ENCODE data around the gene CCM2L. TPM values are rescaled to one million over a fixed set of nuclear protein-coding genes. Genes with fewer than 3 reads are reported as not detected.

CCM2L gene
- total and polyA plus RNA-seq, 4 donors = 6.6 to 12.8 (median 11.7) TPM

DNA sequence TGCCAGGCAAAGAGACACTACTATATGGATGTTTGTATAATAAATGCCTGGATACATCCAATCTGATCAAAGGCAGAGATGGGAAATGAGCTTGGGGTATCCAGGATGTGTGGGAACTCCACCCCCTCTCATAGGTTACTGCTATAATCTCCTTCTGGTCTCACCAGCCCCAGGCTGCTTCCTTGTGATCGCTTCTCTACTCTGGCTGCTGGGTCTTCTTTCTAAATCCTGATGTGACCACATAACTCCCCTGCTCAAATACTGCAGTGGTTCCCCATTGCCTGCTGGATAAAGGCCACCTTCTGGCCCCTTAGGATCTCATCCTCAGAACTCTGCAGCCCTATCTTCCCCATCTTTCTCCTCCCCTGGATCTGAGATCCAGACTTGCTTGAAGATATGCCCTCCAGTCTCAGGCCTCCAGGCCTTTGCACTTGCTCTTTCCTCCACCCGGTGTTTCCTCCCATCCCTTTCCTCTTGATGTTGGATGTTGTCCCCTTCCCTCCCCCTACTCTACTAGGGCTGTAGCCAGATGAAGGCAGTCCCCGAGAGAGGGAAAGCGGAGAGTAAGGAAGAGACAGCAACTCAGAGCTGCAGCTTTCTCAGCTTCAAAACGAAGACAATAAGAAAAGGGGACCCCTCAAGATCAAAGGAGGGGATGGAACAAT is 43.1 kb upstream of the CCM2L start:
- 9 to 10% methylated on average over 5 of the region's 5 CpGs for WGBS, 2 donors
- H3K27ac ChIP-seq (ENCODE audit: low read depth in 1 of 2, low read length in 1 of 2) = no peak overlapping the region
- no peak overlapping the region for H3K9ac ChIP-seq (ENCODE audit: insufficient read depth in 1 of 2, low read length in 2 of 2)
- H3K4me3 ChIP-seq = no peak overlapping the region
- peaks cover 0 to 6% (median 0%) of the 10 kb centered on the region in 5 donors for H3K4me1 ChIP-seq (ENCODE audit: control insufficient read depth in 5 of 5, insufficient read depth in 5 of 5, low read length in 5 of 5)
- peaks cover 3 to 17% (median 8%) of the 10 kb centered on the region in 3 donors for H3K27me3 ChIP-seq (ENCODE audit: control insufficient read depth in 3 of 3, insufficient read depth in 3 of 3, low read length in 2 of 3)
- TF ChIP-seq, protein P1, sequence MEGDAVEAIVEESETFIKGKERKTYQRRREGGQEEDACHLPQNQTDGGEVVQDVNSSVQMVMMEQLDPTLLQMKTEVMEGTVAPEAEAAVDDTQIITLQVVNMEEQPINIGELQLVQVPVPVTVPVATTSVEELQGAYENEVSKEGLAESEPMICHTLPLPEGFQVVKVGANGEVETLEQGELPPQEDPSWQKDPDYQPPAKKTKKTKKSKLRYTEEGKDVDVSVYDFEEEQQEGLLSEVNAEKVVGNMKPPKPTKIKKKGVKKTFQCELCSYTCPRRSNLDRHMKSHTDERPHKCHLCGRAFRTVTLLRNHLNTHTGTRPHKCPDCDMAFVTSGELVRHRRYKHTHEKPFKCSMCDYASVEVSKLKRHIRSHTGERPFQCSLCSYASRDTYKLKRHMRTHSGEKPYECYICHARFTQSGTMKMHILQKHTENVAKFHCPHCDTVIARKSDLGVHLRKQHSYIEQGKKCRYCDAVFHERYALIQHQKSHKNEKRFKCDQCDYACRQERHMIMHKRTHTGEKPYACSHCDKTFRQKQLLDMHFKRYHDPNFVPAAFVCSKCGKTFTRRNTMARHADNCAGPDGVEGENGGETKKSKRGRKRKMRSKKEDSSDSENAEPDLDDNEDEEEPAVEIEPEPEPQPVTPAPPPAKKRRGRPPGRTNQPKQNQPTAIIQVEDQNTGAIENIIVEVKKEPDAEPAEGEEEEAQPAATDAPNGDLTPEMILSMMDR (IDR thresholded peaks at IDR 0.05; ENCODE audit: control extremely low read depth, extremely low read depth) = no peak
- peaks cover 0 to 2% (median 0%) of the 10 kb centered on the region in 4 donors for H3K9me3 ChIP-seq (ENCODE audit: control insufficient read depth in 4 of 4, insufficient read depth in 3 of 4, low read length in 3 of 4)
- H3K36me3 ChIP-seq (ENCODE audit: control insufficient read depth in 4 of 4, insufficient read depth in 4 of 4, low read length in 4 of 4) = no peaks in the 10 kb centered on the region
- no peak for ATAC-seq (ENCODE audit: insufficient read depth, low FRiP score)
- no peak for DNase-seq

DNA sequence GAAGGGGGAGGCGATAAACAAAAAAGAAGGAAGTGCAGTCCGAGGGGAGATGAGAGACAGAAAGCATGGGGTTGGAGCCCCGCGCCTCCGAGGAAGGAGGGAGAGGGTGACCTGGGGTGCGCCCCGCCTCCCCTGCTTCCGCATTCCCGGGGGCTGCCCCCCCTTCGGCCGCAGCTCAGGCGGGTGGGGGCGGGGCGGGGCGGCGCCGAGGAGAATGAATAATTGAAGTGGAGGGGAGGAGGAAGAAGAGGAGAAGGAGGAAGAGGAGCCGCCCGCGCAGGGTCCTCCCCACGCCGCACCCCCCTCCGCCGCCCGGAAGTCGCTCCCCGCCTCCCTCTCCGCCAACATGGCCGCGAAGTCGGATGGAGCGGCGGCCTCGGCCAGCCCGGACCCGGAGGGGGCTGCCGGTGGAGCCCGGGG is 42.4 kb upstream of the CCM2L start, which contains the start of gene XKR7:
XKR7 (plus strand) TSS at position 322 of the 420 bp plus-strand sequence; CDS start at position 347, 25 bp downstream.
- peak within 1 kb of the TSS; percentile 26 for H3K4me3 ChIP-seq
- H3K9me3 ChIP-seq (ENCODE audit: control insufficient read depth in 4 of 4, insufficient read depth in 3 of 4, low read length in 3 of 4) = peaks cover 0 to 2% (median 0%) of the 10 kb centered on the region in 4 donors
- no peak for DNase-seq
- H3K27ac ChIP-seq (ENCODE audit: low read depth in 1 of 2, low read length in 1 of 2) = no peak within 1 kb of the TSS
- peaks cover 3 to 17% (median 8%) of the 10 kb centered on the region in 3 donors for H3K27me3 ChIP-seq (ENCODE audit: control insufficient read depth in 3 of 3, insufficient read depth in 3 of 3, low read length in 2 of 3)
- TF ChIP-seq, protein P1 (IDR thresholded peaks at IDR 0.05; ENCODE audit: control extremely low read depth, extremely low read depth) = no peak
- H3K4me1 ChIP-seq (ENCODE audit: control insufficient read depth in 5 of 5, insufficient read depth in 5 of 5, low read length in 5 of 5) = peaks cover 0 to 6% (median 0%) of the 10 kb centered on the region in 5 donors
- no peak within 1 kb of the TSS for H3K9ac ChIP-seq (ENCODE audit: insufficient read depth in 1 of 2, low read length in 2 of 2)
- H3K36me3 ChIP-seq (ENCODE audit: control insufficient read depth in 4 of 4, insufficient read depth in 4 of 4, low read length in 4 of 4) = no peaks in the 10 kb centered on the region
- ATAC-seq (ENCODE audit: insufficient read depth, low FRiP score) = no peak
- 0 to 2% methylated on average over 20 to 38 of the region's 38 CpGs for WGBS, 2 donors

DNA sequence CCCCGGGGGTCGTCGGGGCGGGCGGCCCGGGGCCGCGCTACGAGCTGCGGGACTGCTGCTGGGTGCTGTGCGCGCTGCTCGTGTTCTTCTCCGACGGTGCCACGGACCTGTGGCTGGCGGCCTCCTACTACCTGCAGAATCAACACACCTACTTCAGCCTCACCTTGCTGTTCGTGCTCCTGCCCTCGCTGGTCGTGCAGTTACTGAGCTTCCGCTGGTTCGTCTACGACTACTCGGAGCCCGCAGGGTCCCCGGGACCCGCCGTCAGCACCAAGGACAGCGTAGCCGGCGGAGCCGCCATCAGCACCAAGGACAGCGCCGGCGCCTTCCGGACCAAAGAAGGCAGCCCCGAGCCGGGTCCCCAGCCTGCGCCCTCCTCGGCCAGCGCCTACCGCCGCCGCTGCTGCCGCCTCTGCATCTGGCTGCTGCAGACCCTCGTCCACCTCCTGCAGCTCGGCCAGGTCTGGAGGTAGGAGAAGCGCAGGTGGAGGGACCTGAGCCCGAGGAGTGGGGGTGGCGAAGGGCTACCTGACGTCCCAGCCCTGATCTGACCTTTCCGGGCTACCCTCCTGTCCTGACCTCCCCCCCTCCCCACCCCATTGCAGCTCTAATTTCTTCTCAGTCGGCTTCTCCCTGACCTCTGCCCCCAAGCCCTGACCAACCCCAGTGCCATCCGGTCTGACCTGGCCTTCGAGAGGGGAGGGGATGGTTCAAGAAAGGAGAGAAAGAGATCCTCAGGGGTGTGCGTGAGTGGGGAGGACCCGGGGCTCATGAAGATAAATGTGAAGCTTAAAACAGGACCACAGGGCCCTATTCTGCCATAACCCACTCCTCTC is 41.7 kb upstream of the CCM2L start:
- ATAC-seq (ENCODE audit: insufficient read depth, low FRiP score) (peak; percentile 87), DNase-seq (peak; percentile 84 to 89 (median 86))
- Histone ChIP-seq H3K4me3 (peak overlapping the region; percentile 26), H3K4me1 (ENCODE audit: control insufficient read depth in 5 of 5, insufficient read depth in 5 of 5, low read length in 5 of 5) (peaks cover 0 to 6% (median 0%) of the 10 kb centered on the region in 5 donors), H3K27ac (ENCODE audit: low read depth in 1 of 2, low read length in 1 of 2) (no peak overlapping the region), H3K9ac (ENCODE audit: insufficient read depth in 1 of 2, low read length in 2 of 2) (no peak overlapping the region), H3K9me3 (ENCODE audit: control insufficient read depth in 4 of 4, insufficient read depth in 3 of 4, low read length in 3 of 4) (peaks cover 0 to 2% (median 0%) of the 10 kb centered on the region in 4 donors), H3K27me3 (ENCODE audit: control insufficient read depth in 3 of 3, insufficient read depth in 3 of 3, low read length in 2 of 3) (peaks cover 3 to 16% (median 8%) of the 10 kb centered on the region in 3 donors), H3K36me3 (ENCODE audit: control insufficient read depth in 4 of 4, insufficient read depth in 4 of 4, low read length in 4 of 4) (no peaks in the 10 kb centered on the region)
- WGBS, 2 donors = 3% methylated on average over 48 to 57 of the region's 57 CpGs
- TF ChIP-seq, protein P1 (IDR thresholded peaks at IDR 0.05; ENCODE audit: control extremely low read depth, extremely low read depth) = no peak
